Neural progenitor cell (in vitro differentiated cells): ENCODE measurements around the gene ETFA.

Experiments used
- EZH2 ChIP-seq: fragments of 200-600 bp; sonication (generic); IDR thresholded peaks from 2 replicates; pipeline ENCODE4 v1.6.1; 2017; ENCODE audit warnings: antibody characterized with exemption, mild to moderate bottlenecking, moderate library complexity
- TF ChIP-seq, protein P1 (sequence below): fragments of 200-600 bp; sonication (generic); IDR thresholded peaks from 2 replicates; pipeline ENCODE4 v1.5.1; 2017; ENCODE audit warnings: antibody characterized with exemption, mild to moderate bottlenecking

DNA sequence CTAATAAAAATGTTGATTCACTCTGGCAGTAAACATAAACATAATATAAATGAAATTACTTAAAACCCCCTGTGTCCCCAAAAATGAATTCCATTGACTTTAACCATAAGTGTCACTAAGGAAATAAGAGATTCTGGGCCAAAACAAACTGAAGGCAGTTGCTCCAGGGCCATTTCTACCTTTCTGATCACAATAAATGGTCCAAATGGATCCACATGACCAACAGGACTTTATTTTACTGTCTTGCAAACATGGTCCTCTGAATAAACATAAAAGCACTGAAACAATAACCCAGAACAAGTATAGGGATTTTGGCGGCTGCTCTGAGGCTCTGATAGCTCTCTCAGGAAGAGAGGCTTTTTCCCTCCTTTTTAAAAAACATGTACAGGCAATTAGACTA, 77.3 kb downstream of the ETFA start:
- TF ChIP-seq, protein P1, sequence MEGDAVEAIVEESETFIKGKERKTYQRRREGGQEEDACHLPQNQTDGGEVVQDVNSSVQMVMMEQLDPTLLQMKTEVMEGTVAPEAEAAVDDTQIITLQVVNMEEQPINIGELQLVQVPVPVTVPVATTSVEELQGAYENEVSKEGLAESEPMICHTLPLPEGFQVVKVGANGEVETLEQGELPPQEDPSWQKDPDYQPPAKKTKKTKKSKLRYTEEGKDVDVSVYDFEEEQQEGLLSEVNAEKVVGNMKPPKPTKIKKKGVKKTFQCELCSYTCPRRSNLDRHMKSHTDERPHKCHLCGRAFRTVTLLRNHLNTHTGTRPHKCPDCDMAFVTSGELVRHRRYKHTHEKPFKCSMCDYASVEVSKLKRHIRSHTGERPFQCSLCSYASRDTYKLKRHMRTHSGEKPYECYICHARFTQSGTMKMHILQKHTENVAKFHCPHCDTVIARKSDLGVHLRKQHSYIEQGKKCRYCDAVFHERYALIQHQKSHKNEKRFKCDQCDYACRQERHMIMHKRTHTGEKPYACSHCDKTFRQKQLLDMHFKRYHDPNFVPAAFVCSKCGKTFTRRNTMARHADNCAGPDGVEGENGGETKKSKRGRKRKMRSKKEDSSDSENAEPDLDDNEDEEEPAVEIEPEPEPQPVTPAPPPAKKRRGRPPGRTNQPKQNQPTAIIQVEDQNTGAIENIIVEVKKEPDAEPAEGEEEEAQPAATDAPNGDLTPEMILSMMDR, result no peak
- TF ChIP-seq EZH2, result no peak
